GM19193 (cell line): ENCODE measurements around the gene MAGEB1.

ENCODE experiments used
- POLR2A ChIP-seq: IDR thresholded peaks from 4 replicates; pipeline ENCODE4 v1.6.1; 2011; ENCODE audit not compliant: insufficient read depth, insufficient read length; ENCODE audit errors: extremely low read depth

MAGEB1 gene, protein sequence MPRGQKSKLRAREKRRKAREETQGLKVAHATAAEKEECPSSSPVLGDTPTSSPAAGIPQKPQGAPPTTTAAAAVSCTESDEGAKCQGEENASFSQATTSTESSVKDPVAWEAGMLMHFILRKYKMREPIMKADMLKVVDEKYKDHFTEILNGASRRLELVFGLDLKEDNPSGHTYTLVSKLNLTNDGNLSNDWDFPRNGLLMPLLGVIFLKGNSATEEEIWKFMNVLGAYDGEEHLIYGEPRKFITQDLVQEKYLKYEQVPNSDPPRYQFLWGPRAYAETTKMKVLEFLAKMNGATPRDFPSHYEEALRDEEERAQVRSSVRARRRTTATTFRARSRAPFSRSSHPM

DNA sequence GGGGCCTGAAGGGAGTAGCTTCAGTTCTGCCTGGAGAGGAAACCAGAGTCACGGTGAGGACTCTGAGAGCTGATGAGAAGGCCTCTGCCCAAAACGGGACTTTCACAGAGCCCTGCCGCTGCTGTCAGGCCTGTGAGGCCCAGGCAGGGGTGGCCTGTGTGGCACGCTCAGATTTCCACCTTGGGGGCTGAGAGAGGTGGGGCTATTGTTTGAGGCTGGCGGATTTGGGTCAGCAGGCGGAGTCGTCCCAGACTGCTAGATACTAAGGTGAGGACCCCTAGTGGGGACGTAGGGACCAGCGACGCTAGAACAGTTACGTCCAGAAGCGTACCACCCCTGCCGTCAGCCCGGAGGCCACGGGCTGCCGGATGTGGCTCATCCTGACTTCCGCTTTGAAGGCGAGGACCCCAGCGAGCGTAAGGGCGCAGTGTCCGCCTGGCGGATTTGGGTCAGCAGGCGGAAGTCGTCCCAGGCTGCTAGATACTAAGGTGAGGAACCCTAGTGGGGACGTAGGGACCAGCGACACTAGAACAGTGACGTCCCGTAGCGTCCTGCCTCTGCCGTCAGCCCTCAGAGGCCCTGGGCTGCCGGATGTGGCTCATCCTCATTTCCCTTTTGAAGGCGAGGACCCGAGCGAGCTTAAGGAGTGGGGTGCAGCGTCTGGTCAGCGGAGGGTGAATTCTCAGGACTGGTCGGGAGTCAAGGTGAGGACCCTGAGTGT is at the start of gene MAGEB1:
Gene MAGEB1, plus strand, starts transcription at position 378 of the 721 bp plus-strand sequence. CDS start 3,348 bp downstream, outside the sequence.
- no peak for TF ChIP-seq POLR2A

DNA sequence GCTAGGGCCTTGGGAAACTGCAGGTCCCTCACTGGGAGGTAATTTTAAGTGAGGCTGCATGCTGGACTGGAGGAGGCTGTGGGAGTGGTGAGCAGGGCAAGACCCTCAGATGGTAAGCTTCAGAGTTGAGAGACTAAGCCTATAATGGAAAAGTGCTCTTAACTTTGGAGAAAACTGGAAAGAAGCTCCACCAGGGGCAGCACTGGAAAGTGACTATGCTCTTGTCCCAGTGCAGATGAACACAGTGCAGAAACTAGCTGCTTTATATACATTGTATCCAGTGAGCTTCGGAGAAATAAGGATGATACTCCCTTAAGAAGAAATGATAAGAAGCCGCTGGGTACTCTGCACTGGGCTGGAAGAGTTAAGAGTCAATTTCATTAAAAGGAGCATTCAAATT is 34.8 kb upstream of the MAGEB1 start:
- no peak for TF ChIP-seq POLR2A

DNA sequence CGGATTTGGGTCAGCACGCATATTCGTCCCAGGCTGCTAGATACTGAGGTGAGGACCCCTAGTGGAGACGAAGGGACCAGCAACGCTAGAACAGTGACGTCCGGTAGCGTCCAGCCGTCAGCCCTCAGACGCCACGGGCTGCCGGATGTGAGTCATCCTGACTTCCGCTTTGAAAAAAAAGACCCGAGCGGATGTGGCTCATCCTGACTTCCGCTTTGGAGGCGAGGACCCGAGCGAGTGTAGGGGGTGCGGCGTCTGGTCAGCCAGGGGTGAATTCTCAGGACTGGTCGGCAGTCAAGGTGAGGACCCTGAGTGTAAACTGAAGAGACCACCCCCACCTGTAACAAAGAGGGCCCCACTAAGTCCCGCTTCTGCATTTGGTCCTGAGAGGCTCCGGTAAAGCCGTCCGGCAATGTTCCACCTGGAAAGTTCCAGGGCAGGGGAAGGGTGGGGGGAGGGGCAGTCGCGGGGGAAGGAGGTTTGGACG is 31.5 kb upstream of the MAGEB1 start, which contains the start of gene MAGEB2:
Gene MAGEB2, plus strand, starts transcription at position 207 of the 487 bp plus-strand sequence. CDS start 3,018 bp downstream, outside the sequence.
- TF ChIP-seq POLR2A, result no peak

DNA sequence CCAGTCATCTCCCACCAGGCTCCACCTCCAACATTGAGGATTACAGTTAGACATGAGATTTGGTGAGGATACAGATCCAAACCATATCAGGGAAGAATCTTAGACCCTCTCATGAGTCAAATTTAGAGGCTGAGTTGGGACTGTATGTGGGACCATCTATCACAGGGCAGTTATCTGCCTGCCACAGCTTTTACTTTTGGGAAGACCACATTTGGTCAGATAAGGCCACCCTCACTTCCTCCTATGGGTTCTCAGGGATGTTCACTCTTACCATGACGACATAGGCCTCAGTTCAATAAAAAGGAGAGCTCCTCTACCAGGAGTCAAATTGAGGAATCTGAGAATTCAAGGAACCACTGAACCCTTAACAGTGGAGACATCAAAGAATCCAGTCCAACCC is 29.5 kb upstream of the MAGEB1 start:
- no peak for TF ChIP-seq POLR2A

DNA sequence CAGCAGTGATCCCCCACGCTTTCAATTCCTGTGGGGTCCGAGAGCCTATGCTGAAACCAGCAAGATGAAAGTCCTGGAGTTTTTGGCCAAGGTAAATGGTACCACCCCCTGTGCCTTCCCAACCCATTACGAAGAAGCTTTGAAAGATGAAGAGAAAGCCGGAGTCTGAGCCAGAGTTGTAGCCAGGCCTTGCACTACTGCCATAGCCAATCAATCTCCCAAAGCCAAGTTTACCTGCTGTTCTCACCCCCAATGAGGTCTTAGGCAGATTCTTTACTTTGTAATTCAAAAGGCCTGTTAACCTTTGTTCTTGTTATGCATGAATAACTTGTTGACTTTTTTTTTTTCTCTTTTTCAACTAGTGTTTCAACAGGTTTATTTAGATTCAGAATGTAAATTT is 27.6 kb upstream of the MAGEB1 start:
- no peak for TF ChIP-seq POLR2A

DNA sequence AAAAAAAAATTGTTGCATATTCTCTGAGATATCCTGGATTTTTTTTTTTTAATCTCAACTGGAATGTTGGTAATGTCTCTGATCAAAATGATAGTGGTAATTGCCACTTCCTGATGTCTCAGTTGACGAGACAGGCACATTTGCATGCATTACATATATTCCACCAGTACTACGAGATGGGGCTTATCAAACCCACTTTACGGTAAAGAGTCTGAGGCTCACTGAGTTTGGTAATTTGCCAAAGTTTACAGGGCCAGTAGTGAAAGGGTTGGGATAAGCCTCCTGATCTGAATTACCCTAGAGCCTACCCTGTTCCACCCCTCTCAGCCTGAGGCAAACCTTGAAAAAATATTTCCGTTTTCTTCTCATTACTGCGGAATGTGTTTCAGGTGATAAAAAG is 26.3 kb upstream of the MAGEB1 start:
- TF ChIP-seq POLR2A, result no peak

DNA sequence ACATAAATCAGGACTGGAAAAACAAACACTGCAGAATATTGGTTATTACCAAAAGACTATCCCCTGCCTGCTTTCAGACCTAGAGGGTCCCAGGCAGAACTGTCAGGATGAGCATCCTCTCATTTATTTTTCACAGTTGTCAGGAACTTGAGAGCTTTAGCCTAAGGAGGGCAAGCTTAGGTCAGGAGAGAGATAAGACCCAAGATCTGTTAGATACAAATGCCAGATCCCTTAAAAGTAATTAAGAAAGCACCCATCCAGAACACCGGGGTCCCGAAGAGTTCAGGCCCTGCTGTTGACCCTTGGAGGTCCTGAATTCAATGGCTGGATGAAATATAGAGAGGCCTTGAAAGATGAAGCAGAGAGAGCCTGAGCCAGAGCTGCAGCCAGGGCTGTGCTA is 22.4 kb upstream of the MAGEB1 start:
- no peak for TF ChIP-seq POLR2A

DNA sequence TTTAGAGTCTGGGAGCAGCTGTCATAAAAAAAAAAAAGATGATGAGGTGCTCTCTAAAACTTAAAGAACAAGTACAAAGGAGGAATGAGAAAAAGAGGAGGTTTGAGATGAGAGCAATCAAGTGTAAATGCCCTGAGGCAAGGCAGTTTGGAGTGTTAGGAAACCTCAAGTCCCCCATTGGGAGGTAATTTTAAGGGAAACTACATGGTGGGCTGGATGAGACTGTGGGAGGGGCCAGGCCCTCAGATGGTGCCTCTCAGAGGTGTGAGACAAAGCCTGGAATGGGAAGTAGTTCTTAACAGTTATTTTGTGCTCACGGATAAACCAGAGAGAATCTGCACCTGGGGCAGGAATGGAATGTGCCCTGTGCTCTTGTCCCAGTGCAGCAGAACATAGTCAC is 18.4 kb upstream of the MAGEB1 start:
- no peak for TF ChIP-seq POLR2A

DNA sequence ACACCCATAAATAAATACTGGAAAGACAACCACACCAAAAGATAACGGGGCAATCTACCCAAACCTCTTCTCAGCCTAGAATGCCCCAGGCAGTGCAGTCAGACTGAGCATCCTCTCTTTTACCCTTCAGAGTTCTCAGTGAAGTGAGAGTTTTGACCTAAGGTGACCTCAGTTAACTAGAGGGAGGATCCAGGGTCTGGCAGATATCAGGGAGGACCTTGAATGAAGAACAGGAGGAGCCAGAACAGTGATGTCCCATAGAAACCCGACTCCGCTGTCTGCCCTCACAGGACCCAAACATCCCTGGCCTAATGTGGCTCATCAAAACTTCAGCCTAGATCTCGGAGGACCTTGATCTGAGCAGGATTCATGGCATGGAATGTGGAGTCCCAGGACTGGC is 16.6 kb upstream of the MAGEB1 start, which contains the start of gene MAGEB3:
Gene MAGEB3, plus strand, starts transcription at position 263 of the 400 bp plus-strand sequence. CDS start 5,268 bp downstream, outside the sequence.
- TF ChIP-seq POLR2A, result no peak

DNA sequence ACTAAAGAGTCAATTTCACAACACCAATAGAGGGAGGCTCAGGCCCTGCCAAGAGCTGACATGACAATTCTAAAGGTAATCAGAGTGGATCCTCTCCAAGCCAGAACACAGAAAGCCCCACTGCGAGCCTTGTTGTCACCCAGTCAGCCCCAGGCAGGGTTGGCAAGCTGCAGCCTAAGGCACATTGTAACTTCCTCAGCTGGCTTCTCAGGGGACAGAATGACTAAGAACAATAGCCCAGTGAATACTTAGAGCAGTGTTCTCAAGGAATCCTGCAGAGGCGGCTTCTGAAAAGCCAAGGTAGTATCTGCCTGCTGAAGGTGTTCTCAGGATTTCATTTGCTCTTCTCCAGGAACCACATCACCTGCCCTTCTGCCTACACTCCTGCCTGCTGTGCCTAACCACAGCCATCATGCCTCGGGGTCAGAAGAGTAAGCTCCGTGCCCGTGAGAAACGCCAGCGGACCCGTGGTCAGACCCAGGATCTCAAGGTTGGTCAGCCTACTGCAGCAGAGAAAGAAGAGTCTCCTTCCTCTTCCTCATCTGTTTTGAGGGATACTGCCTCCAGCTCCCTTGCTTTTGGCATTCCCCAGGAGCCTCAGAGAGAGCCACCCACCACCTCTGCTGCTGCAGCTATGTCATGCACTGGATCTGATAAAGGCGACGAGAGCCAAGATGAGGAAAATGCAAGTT is 5.1 kb upstream of the MAGEB1 start, which contains the start of gene MAGEB4:
Gene MAGEB4, plus strand, starts transcription at position 277 of the 692 bp plus-strand sequence. Its CDS starts 136 bp downstream, at position 413.
- no peak for TF ChIP-seq POLR2A

DNA sequence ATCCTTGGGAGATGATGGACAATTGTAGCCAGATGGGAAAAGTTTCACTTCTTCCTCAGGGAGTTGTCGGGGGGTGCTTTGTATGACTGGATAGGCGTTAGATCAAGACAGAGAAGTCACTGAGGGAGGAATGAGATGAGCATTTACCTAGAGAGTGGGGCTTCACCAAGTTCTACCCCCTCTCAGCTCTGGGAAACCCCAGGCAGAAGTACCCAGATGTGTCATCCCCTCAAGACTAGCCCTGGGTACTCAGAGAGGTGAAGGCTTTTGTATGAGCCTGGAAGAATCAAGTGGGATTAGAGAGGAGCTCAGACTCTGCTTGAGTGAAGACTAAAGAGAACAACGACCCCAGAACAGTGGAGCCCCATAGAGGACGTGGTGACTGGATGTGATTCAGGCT is 1.9 kb downstream of the MAGEB1 start:
- TF ChIP-seq POLR2A, result no peak

DNA sequence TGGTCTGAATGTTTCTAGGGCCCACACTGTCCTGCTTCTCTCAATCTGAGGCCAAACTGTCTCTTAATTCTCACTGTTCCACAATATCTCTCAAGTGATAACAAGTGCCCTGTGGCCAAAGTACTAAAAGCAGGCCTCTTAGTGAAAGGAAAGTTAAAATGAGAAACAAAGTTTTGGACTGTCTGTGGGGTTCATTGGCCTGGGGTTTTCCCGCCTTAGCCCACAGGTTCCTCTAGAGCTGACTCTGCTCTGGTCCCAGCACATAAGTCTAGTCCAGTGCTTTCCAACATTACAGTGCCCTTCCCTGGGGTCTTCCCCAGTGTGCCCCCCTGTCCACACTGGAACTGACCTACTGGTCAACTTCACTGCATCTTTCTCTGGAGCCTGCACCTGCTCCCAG is 6.3 kb downstream of the MAGEB1 start:
- TF ChIP-seq POLR2A, result no peak

DNA sequence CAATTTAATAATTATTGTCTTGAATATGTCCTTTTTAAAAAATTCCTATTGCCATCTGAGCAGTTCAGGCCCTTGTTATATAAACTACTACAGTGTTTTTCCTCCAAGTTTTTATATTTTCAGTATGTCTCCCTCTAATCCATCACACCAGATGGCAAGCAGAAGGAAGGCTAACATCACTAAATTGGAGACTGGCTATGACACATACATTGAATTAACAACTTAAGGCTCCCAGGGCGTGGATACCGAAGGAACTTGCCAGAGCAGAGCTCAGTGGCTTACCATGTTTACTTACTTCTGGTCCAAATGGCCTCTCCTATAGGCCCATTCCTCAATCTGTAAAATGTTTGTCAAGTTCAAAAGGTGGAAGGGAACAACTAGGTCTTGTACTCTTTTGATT is 13.0 kb downstream of the MAGEB1 start:
- TF ChIP-seq POLR2A, result no peak

DNA sequence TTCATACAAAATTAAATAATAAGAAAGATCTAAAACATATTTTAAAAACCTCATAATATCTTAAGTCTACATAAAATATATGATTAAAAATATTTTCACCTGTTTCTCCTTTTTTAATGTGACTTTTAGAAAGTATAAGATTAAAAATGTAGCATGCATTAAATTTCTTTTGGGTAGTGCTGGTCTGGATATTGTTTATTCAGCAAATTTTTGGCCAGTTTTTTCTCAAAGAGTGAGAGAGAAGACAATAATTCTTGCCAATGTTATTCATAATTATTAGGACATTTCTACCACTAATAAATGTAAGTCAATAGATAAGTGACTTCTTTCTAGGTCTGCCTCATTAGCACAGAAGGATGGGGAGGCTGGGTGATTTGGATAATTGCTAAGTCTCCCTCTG is 14.1 kb downstream of the MAGEB1 start:
- no peak for TF ChIP-seq POLR2A

DNA sequence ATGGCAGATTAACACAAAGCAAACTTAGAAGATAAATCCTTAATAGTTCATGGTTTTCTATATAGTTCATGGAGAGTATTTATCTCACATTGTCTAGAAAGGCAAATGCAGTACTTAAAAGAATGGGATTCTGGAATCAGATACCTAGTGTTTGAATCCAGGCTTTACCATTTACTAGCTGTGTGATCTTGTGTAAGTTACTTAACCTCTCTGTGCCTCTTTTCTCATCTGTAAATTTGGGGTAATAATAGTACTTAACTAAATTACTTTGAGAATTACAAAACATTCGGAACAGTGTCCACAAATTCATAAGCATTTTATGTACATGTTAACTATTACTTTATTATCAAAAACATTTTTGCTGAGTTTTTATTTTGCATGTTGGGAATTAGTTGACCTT is 15.8 kb downstream of the MAGEB1 start:
- TF ChIP-seq POLR2A, result no peak
